ENCODE data around the gene FOXJ2. TPM values are rescaled to one million over a fixed set of nuclear protein-coding genes. Genes with fewer than 3 reads are reported as not detected.

The FOXJ2 gene
- total and polyA plus RNA-seq, 2 donors (not counting 1 experiment from before 2014, with no cell fraction given), result 9.5 to 19.4 TPM

DNA sequence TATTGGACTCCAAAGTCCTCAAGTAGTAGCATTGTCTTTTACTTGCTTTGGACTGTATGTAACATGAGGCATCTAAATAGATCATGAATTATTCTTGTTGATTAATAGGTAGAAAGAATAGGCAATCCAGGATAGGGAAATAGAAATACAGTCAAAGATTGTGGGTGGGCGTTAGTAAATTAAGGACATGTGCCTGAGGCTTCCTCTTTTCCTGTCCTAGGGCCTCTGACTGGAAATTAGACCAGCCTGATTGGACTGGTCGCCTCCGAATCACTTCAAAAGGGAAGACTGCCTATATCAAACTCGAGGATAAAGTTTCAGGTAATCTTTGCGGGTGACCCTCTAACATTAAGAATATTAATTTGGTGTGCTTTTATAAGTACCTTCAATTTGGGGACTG lies 57.2 kb downstream of the FOXJ2 start:
- H3K4me3 Mint-ChIP-seq, result no peak overlapping the region
- WGBS (ENCODE audit: insufficient coverage), result no CpG with 5 or more reads among the region's 5 CpGs
- H3K9me3 Mint-ChIP-seq (ENCODE audit: insufficient read depth), result no peaks in the 10 kb centered on the region
- peaks cover 27% of the 10 kb centered on the region for H3K4me1 Mint-ChIP-seq
- TF ChIP-seq, protein P1, sequence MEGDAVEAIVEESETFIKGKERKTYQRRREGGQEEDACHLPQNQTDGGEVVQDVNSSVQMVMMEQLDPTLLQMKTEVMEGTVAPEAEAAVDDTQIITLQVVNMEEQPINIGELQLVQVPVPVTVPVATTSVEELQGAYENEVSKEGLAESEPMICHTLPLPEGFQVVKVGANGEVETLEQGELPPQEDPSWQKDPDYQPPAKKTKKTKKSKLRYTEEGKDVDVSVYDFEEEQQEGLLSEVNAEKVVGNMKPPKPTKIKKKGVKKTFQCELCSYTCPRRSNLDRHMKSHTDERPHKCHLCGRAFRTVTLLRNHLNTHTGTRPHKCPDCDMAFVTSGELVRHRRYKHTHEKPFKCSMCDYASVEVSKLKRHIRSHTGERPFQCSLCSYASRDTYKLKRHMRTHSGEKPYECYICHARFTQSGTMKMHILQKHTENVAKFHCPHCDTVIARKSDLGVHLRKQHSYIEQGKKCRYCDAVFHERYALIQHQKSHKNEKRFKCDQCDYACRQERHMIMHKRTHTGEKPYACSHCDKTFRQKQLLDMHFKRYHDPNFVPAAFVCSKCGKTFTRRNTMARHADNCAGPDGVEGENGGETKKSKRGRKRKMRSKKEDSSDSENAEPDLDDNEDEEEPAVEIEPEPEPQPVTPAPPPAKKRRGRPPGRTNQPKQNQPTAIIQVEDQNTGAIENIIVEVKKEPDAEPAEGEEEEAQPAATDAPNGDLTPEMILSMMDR (IDR thresholded peaks at IDR 0.05), result no peak
- no peak for TF ChIP-seq EZH2 (IDR thresholded peaks at IDR 0.05; ENCODE audit: borderline replicate concordance, insufficient read depth, low read depth, low read length, poor library complexity, severe bottlenecking)
- Histone ChIP-seq H3K79me2 (ENCODE audit: control insufficient read depth, insufficient read depth, low read length) (peaks cover 40% of the 10 kb centered on the region), H3K4me1 (ENCODE audit: control insufficient read depth in 2 of 2, insufficient read depth in 2 of 2, low read length in 2 of 2) (peaks cover 20 to 22% of the 10 kb centered on the region in 2 donors), H3K27ac (ENCODE audit: low read length in 2 of 2) (peak overlapping the region in 1 of 2 donors; percentile 25), H4K20me1 (ENCODE audit: control insufficient read depth, insufficient read depth, low read length, poor library complexity, severe bottlenecking) (peaks cover 13% of the 10 kb centered on the region), H3K4me2 (replicated peaks; ENCODE audit: low read depth, low read length, poor library complexity, severe bottlenecking) (no peak overlapping the region), H3K27me3 (replicated peaks in 1 of 4; ENCODE audit: control extremely low read depth in 1 of 4, control insufficient read depth in 3 of 4, insufficient read depth in 4 of 4, low read length in 3 of 4) (no peaks in the 10 kb centered on the region), H2AFZ (ENCODE audit: insufficient read depth, low read depth, low read length, poor library complexity, severe bottlenecking) (no peak overlapping the region), H3K9me3 (ENCODE audit: control extremely low read depth in 1 of 3, control insufficient read depth in 2 of 3, insufficient read depth in 1 of 3, low read length in 2 of 3) (no peaks in the 10 kb centered on the region), H3K36me3 (replicated peaks in 1 of 2; ENCODE audit: control extremely low read depth in 1 of 2, control insufficient read depth in 1 of 2, extremely low read depth in 1 of 2, insufficient read depth in 2 of 2, low read length in 1 of 2) (peaks cover 12 to 52% of the 10 kb centered on the region in 2 experiments), H3K9ac (ENCODE audit: low read length) (no peak overlapping the region), H3K4me3 (ENCODE audit: control extremely low read depth in 1 of 5, extremely low read depth in 1 of 5, insufficient read depth in 1 of 5, low read depth in 2 of 5, low read length in 4 of 5) (no peak overlapping the region)
- ChIA-PET POLR2A (no interaction called here), CTCF (no interaction called here)
- ATAC-seq (ENCODE audit: low read depth), result no peak
- H3K27ac Mint-ChIP-seq, result no peak overlapping the region
- no peak for DNase-seq
- H3K27me3 Mint-ChIP-seq, result no peaks in the 10 kb centered on the region
- intact Hi-C loops (cut with micrococcal nuclease), result no loop called here

DNA sequence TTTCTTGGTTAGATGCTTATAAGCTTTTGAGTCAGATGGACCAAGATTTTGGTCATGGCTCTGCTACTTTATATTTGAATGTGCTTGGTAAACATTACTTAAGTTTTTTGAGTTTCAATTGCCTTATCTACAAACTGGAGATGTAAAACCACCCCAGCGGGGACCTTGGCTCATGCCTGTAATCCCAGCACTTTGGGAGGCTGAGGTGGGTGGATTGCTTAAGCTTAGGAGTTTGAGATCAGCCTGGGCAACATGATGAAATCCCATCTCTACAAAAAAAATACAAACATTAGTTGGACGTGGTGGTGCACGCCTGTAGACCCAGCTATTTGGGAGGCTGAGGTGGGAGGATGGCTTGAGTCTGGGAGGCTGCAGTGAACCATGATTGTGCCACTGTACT lies 60.8 kb downstream of the FOXJ2 start:
- Histone ChIP-seq H2AFZ (ENCODE audit: insufficient read depth, low read depth, low read length, poor library complexity, severe bottlenecking) (no peak overlapping the region), H3K36me3 (replicated peaks in 1 of 2; ENCODE audit: control extremely low read depth in 1 of 2, control insufficient read depth in 1 of 2, extremely low read depth in 1 of 2, insufficient read depth in 2 of 2, low read length in 1 of 2) (peaks cover 17 to 72% of the 10 kb centered on the region in 2 experiments), H4K20me1 (ENCODE audit: control insufficient read depth, insufficient read depth, low read length, poor library complexity, severe bottlenecking) (peaks cover 5% of the 10 kb centered on the region), H3K9ac (ENCODE audit: low read length) (no peak overlapping the region), H3K27me3 (replicated peaks in 1 of 4; ENCODE audit: control extremely low read depth in 1 of 4, control insufficient read depth in 3 of 4, insufficient read depth in 4 of 4, low read length in 3 of 4) (no peaks in the 10 kb centered on the region), H3K4me3 (ENCODE audit: control extremely low read depth in 1 of 5, extremely low read depth in 1 of 5, insufficient read depth in 1 of 5, low read depth in 2 of 5, low read length in 4 of 5) (no peak overlapping the region), H3K9me3 (ENCODE audit: control extremely low read depth in 1 of 3, control insufficient read depth in 2 of 3, insufficient read depth in 1 of 3, low read length in 2 of 3) (no peaks in the 10 kb centered on the region), H3K4me2 (replicated peaks; ENCODE audit: low read depth, low read length, poor library complexity, severe bottlenecking) (no peak overlapping the region), H3K27ac (ENCODE audit: low read length in 2 of 2) (no peak overlapping the region), H3K4me1 (ENCODE audit: control insufficient read depth in 2 of 2, insufficient read depth in 2 of 2, low read length in 2 of 2) (peaks cover 9 to 12% of the 10 kb centered on the region in 2 donors), H3K79me2 (ENCODE audit: control insufficient read depth, insufficient read depth, low read length) (peaks cover 7% of the 10 kb centered on the region)
- no peak overlapping the region for H3K4me3 Mint-ChIP-seq
- no peak for DNase-seq
- ChIA-PET POLR2A (no interaction called here), CTCF (interaction anchor here (0.7 to 1.0 kb wide), 2 partner anchors 15 to 16 kb away, joined by 3 read pairs; no protein-coding TSS in a partner anchor)
- intact Hi-C loops (cut with micrococcal nuclease), result no loop called here
- H3K9me3 Mint-ChIP-seq (ENCODE audit: insufficient read depth), result no peaks in the 10 kb centered on the region
- no peak for ATAC-seq (ENCODE audit: low read depth)
- H3K27me3 Mint-ChIP-seq, result no peaks in the 10 kb centered on the region
- H3K4me1 Mint-ChIP-seq, result peaks cover 11% of the 10 kb centered on the region
- TF ChIP-seq, protein P1 (IDR thresholded peaks at IDR 0.05), result no peak
- TF ChIP-seq EZH2 (IDR thresholded peaks at IDR 0.05; ENCODE audit: borderline replicate concordance, insufficient read depth, low read depth, low read length, poor library complexity, severe bottlenecking), result no peak
- WGBS (ENCODE audit: insufficient coverage), result no CpG with 5 or more reads among the region's 3 CpGs
- H3K27ac Mint-ChIP-seq, result no peak overlapping the region

Data from B cell (primary cell).